NCI-H1417 (cell line): ENCODE data around the gene PSMC6.

ENCODE experiments used
- DNase-seq, 3 experiments: peaks; one replicate each; lab custom pipeline; 2025; lab: John Stamatoyannopoulos, UW

PSMC6 gene

DNA sequence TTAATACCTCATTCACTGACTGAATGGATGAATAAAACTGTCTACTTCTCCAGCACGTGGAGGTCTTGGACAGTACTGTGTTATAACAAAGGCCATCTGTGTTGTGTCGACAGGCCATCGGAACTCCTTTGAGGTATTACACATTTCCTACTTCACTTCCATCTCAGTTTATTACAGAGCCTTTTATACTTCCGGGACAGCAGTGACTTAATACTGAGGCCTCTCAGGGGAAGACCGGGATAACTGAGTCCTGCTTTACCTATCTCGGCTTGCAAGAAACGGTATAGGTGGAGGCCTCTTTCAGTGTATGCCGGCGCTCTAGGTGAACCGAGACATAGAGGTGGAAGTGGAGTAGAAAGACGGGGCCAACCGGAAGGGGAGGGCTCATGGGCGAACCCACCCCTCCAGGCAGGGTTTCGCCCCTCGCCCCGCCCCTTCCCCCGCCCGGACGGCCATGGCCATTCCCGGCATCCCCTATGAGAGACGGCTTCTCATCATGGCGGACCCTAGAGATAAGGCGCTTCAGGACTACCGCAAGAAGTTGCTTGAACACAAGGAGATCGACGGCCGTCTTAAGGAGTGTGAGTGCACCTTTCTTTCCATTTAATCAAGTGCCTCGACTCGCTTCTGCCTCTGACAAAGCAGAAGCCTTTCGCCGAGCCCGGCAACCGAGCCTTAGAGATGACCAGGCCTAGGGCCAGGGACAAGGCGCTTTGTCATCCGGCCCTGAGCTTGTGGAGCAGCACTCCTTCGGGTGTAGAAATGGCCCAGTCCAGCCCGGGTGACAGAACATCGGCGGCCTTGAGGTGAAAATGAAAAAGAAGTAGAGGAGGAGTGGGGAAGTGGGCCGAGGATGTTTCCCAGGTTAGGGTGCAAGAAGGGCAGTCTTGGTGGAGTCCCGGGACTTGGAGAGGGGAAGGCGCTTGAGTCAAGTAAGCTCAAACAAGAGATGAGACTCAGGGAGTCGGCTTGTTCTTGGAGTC is at the start of gene PSMC6:
Gene PSMC6 (plus strand): TSS at position 477 of the 983 bp plus-strand sequence. CDS start 20 bp downstream, at position 497.
- peak; percentile 93 to 100 (median 100) for DNase-seq

DNA sequence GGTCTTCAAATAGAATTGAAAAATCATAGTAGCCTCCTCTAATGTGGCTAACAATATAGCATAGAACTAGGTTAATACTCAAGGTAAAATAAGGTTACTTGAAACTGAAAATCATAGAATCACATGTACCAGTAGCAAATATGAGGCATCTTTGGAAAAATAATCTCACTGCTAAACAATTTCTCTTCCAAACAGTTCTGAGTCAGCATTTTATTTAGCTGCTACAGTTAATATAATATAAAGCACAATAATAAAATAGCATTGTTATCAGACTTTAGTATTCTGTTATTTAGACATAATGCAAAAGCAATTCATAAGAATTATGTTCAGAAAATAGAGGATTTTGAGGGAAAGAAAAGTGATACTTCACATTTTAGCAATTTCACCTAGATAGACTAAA is 46.7 kb upstream of the PSMC6 start:
- no peak for DNase-seq

DNA sequence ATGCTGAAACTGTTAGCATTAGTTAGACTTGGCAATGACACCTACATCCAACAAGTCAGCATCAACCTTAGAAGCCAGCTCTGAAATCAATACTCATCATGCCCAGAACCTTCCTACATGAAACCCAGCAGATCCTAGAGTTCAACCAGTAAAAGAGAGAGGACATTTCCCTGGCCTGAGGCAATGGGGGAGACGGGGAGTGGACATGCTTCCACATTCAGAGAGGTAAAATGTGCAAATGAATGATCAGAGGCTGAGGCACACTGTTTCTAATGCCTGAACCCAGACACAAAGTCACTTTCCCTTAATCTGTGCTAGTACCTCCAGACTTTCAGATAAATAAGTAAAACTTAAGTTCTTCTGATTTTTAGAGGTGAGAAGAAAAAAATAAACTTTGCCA is 46.2 kb upstream of the PSMC6 start:
- DNase-seq = peak in 1 of 3 experiments; percentile 17

DNA sequence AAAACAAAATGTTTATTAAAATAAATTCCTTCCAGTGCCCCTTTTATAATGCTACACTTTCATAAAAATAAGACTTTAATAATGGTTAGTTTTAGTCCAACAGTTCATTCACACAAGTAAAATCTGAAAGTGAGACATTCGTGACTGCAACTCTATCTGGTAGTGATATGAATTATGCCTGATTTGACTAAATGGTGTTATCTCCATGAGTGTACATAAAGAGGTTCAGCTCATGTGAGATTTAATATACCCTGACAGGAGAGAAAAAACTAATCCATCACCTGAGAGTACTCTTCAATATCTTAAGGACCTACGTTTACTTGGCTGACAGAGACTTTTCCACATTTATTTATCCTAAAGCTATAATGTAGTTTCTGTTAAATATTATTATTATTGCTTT is 45.7 kb upstream of the PSMC6 start:
- DNase-seq = peak in 1 of 3 experiments; percentile 33

DNA sequence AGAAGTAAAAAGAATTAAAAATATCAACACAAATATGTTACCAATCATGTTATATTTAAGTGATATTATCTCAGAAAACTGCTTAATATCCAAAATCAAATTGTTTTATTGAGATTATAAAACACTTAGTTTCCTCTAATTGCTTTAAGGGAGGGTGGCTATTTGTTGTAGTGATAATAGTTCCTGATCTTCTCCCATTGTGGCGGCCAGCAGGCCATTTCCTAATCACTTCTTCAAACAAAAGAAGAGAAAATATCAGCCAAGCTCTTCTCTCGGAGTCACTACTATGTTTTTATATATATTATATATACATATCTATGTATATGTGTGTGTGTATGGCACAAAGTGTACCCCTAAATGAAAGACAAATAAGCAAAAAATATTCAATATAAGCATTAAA is 43.1 kb upstream of the PSMC6 start:
- DNase-seq = peak in 1 of 3 experiments; percentile 16

DNA sequence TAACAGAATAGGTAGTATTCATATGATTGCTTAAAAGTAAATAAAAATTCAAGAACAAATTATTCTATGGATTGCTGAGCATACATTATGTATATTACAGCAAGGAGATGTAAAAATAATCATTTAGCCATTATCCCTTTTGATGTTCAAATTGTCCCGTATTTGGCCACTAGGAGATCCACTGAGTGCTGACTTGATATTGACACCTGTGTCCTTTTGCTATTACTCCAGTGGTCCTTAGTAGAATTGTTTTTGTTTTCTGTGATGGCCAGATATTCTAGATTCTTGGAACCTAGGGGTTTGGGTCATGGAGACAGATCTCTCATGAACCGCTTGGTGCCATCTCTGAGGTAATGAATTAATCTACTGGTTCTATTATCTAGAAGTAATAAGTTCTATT is 28.4 kb upstream of the PSMC6 start:
- peak in 1 of 3 experiments; percentile 10 for DNase-seq

DNA sequence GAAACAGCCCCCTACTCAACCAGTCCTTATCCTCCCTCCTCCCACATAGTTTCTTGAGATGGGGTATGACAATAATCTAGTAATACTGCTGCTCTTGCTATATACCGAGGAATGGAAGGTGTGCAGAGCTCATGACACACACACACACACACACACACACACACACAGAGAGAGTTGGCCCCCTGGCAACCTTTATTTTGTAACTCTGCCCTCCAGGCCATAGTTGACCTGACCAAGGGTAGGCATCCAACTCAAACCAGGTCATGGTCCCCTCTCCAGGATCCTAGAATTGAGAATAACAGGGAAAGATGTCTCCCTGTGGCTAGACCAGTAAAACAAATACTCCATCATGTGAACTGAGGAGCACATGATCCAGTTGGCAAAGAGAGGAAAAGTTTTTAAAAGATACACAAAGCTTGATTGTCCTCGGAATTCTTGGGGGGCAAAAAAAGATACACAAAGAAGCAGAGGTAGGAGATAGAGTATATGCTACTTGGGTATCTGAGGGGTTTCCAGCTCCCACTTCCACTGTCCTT is 22.9 kb upstream of the PSMC6 start:
- DNase-seq = no peak

DNA sequence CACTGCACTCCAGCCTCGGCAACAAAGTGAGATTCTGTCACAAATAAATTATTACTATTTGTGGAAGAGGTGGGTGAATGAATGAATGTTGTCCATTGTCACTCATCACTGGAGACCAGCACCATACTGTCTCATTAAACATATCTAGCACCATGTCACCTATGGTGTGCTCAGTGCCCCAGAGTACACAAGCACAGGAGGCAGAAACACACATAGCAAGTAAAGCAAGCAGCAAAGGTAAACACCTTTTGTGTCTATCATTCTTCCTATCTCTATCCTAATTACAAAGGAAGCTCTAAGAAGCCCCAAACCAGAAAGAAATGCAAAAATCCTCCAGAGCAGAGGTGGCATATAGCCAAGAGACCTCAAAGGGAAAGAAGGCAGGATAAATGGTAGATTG is 20.8 kb upstream of the PSMC6 start:
- no peak for DNase-seq

DNA sequence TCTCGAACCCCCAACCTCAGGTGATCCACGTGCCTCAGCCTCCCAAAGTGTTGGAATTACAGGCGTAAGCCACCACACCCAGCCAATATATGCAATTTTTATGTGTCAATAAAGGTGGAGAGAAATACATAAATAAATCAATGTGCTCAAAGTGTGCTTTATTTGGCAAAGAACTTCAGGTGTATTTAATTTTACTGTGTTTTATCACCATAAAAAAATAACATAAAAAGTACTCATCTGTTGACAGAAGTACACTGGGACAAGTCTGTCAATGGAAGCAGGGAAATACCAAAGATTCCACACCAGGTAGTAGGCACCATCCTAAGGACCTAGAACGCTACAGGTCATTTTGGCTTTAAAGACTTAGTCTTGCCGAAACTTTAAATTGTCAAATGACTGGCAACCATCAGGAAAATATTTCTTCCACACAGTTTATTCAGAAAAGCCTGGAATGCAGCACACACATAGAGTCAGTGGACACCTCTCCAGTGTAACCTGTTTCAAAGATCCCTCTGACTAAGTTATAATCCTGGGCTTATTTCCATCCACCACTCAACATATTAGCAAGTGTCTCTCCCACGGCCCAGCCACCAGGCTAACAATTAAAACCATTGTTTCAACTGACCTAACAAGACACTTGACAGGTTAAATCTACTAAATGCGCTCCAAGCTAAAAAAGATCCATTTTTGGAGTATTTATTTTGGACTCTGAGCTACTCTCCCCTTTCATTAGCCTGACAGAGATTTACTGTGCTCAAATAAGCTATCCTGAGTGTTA is 15.8 kb upstream of the PSMC6 start:
- peak in 1 of 3 experiments; percentile 81 for DNase-seq

DNA sequence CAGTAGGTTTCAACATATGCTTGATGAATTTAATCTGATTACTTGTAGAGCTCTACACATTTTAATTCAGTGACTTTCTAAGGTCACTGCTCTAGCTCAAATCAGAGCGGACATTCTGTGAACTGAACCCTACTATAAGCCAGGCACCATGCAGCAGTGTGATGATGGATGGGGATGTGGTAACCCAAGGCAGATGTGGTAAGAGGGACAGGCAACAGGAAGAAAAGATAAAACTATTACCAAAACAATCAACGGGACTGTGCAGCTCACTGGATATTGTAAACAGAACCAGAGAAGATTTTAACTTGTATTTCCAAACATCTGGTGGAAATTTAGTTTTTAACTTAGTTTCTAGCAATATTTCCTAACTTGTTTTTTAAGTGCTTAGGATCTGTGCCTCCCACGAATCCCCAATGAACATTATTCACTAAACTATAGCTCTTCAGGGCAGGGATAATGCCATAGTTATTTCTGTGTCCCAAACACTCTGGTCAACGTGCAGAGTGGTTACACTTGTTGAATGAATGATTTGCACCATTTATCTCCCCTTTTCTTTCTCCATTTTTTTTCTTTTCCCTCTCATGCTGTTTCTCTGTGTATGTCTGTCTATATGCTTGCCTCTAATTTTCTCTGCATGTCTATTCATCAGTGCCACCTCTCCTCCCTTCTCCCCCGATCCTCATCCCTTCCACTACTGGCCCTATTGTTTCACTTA is 14.6 kb upstream of the PSMC6 start:
- DNase-seq = no peak

DNA sequence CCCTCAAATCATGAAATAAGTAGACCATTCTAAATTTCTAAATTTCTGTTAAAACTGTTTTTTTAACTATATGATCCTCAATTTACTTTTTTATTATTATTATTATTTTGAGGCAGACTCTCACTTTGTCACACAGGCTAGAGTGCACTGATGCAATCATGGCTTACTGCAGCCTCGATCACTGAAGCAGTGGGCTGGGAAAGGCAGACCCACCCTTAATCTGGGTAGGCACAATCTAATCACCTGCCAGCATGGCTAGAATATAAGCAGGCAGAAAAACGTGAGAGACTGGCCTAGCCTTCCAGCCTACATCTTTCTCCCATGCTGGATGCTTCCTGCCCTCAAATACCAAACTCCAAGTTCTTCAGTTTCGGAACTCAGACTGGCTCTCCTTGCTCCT is 14.0 kb upstream of the PSMC6 start:
- no peak for DNase-seq

DNA sequence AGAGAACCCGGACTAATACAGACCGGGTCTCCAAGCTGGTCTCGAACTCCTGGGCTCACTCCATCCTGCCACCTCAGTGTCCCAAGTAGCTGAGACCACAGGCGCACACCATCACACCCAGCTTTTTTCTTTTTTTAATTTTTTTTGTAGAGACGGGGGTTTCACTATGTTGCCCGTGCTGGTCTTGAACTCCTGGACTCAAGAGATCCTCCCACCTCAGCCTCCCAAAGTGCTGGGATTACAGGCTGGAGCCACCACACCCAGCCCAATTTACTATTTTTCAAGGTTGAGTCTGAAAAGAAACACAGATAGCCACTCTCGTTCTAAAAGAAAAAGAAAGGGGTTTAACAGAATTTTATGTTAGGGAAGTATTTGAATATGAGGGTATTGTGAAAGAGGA is 13.5 kb upstream of the PSMC6 start:
- DNase-seq = no peak

DNA sequence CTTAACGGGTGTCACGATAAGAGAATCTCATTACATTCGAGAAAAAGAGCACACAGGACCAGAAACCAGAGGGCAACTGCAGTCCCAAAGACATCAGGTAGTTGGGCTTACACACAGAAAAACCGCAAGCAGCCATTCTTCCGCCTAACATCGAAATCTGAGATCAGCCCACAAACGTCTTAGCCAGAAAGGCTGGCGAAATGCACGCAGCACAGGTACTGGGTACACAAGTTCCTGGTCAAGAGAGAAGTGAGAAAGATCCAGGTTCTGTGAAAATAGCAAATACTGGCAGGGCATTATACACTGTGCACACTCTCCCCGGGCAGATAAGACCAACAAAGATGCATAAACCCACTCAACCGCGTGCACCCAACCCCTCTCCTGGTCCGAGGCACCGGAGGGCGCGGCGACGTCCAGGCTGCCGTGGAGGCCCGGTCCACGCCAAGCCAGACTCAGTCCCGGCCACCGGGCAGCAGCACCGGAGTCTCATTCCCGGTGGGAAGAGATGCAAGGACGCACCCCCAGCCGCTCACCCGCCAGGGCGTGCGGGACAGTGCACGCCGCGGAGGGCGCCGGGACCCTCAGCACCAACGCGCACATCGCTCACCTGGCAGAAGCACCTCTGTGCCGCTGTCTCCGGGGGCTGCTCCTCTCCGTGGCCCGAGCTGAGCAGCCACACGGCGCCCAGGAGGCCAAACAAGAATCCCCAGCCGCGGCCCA is 12.1 kb upstream of the PSMC6 start:
- DNase-seq = peak; percentile 66 to 86 (median 83)

DNA sequence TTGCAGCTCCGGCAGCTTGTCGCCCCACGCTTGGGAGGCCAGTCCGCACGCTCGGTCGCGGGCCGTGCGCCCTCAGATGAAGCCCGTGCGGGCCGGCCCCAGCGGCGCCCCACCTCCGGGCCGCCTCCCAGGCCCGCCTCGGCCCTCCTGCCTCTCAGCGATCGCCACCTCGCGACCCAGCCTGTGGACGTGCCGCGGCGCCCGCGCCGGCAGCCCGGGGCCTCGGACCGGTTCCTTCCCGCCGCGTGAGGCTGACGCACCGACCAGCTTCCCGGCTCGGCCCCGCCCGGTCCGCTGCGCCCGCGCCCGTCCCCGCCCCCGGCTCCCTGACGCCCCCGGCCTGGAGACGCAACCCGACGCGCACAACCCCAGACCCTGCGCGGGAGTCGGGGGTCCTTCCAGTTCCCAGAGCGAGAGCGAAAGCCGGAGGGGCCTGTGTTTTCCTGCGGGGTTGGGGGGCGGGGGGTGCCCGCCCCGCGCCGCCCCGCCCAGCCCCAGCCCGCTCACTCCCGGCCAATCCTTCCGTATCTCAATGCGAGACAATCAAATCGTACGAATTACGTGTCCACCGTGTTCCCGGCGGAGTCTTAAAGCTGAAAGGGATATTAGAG is 11.4 kb upstream of the PSMC6 start, which contains the start of gene ERO1A:
Gene ERO1A (minus strand): TSS at position 78 of the 611 bp plus-strand sequence. CDS start 77 bp downstream, at position 1.
- peak; percentile 75 to 92 (median 92) for DNase-seq

DNA sequence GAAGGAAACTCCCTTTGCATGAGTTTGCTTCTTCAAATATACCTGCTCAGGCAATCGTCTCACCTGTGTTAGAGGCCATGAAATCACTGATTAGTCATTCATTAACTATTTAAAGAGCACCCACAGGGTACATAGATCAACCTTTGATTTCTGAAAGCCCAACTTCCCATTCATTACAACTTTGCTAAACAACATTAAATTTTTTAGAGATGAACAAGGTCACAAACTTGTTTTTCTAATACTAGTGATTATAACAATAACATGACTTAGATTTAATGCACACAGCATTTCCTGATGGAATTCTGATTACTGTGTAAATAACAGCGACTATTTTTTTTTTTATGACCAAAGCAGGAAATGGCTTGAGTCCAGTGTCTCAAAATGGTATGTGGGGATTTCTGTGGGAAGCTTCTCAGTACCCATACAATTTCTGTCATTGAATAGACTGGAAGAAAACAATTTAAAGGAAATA is 6.3 kb upstream of the PSMC6 start:
- DNase-seq = peak in 1 of 3 experiments; percentile 50

DNA sequence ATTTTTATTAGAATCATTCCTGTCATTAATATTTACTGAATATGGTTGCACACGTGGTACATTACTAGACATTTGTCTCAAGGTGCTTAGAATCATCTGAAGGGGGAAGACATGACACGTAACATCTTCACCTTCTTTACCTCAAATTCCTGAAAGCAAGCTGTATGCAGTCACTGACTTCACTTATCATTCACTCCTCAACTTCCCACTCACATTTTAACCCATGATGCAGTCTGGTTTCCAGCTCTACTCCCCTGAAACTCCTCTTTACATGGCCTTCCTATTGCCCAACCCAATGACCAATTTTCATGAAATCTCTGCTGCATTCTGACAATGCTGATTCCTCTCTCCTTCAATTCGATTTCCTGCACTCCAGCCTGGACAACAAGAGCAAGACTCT is 5.8 kb upstream of the PSMC6 start:
- no peak for DNase-seq

DNA sequence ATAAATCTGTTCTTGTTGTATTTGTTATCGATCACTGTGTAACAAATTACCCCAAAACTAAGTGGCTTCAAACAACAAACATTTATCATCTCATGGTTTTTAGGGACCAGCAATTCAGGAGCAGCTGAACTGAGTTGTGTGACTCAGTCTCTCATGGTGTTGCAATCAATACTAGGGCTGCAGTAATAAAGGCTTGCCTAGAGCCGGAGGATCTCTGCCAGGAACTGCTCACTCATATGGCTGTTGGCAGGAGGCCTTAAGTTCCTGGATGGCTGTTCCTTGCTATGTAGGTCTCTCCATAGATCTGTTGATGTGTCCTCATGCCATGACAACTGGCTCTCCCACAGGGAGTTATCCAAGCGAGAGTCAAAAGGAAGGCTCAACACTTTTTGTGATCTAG is 3.8 kb upstream of the PSMC6 start:
- no peak for DNase-seq

DNA sequence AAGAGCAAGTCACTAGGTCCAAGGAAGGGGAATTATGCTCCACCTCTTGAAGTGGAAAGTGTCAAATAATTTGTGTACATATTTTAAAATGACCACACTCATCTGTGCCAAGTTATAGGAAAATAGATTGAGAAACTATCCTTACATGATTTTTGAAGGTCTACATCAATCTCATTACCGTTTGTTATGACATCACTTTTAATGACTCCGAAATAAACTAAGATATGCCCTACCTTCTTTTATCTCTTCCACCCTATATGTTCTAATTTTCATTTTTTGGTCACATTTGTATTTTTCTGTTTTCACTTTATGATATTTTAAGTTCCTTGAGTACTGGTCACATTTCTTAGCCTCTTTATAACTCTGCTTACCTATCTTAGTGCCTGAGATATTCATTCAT is 3.3 kb upstream of the PSMC6 start:
- DNase-seq = no peak

DNA sequence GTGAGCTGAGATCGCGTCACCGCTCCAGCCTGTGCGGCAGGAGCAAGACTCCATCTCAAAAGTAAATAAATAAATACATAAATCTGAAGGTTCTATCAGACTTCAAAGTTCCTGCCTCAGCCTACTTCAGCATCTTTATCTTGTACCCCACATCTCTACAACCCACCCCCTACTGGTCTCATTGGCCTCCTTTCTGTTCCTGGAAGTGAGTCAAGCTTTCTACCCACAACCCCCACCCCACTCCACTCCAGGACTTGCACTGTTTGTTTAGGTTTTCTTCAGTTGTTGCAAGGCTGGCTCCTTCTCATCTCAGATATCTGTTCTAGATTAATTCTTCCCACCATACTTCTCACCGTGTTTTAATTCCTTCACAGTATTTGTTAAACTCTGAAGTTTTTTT is 714 bp upstream of the PSMC6 start:
- DNase-seq = peak in 1 of 3 experiments; percentile 68

DNA sequence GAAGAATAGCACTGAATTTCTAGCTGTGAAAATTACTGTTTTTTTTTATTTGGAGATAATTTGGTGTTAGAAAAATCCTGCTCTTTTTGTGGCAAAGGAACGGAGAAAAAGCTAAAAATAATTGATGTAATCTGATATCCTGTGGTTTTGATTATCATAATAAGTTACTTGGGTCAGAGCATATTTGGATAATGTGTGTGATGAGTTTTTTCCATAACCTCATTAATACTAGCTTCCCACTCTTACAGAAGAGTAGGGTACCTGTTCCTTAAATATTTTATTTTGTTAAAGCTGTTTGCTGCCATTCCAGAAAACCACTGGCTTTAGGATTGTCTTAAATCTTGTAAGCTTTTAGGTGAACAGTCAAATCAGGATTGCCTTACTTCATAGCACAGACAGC is 4.7 kb downstream of the PSMC6 start:
- no peak for DNase-seq
